Muscle layer of duodenum (tissue), 2 donors: ENCODE results near the gene AATF.

Experiments used
- H3K27ac ChIP-seq: one replicate; pipeline ENCODE4 v1.7.0; 2013; ENCODE audit warnings: mild to moderate bottlenecking, low read length
- H3K27me3 ChIP-seq: one replicate; pipeline ENCODE4 v1.7.0; 2013; ENCODE audit warnings: low read depth, mild to moderate bottlenecking, control low read depth, low read length
- H3K36me3 ChIP-seq, 2 donors: one replicate each; pipeline ENCODE4 v1.7.0; 2013; ENCODE audit warnings: low read length in 2 of 2, control low read depth in 1 of 2, mild to moderate bottlenecking in 1 of 2; ENCODE audit not compliant: insufficient read depth in 2 of 2, control insufficient read depth in 1 of 2
- H3K4me1 ChIP-seq, 2 donors: one replicate each; pipeline ENCODE4 v1.7.0; 2013; ENCODE audit warnings: low read length in 2 of 2, mild to moderate bottlenecking in 2 of 2, control low read depth in 1 of 2, moderate library complexity in 1 of 2; ENCODE audit not compliant: insufficient read depth in 2 of 2, control insufficient read depth in 1 of 2
- H3K4me3 ChIP-seq, 2 donors: one replicate each; pipeline ENCODE4 v1.7.0; 2013; ENCODE audit warnings: low read length in 2 of 2, low read depth in 1 of 2, mild to moderate bottlenecking in 1 of 2
- H3K9me3 ChIP-seq, 2 donors: one replicate each; pipeline ENCODE4 v1.7.0; 2013; ENCODE audit warnings: low read length in 2 of 2, control low read depth in 1 of 2, mild to moderate bottlenecking in 1 of 2; ENCODE audit not compliant: control insufficient read depth in 1 of 2
- donor health status: healthy.

AATF gene

DNA sequence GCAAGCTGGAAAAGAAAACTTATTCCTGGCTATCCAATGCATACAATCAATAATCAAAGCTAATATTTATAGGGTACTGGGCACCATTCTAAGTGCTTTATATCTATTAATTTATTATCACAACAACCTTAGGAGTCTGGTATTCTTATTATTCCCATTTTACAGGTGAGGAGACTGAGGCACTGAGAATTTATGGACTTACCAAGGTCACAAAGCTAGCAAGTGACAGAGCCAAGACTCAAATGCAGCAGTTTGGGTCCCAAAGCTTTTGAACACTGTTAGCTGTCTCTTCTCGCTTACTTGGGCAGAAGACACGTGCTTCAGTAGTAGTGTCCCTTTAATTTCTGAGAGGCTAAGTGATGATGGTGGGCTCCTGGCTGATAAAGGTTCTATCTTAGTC lies 152.6 kb downstream of the AATF start:
- Histone ChIP-seq H3K4me1 (no peaks in the 10 kb centered on the region), H3K27ac (no peak overlapping the region), H3K4me3 (no peak overlapping the region), H3K36me3 (peaks cover 15 to 34% of the 10 kb centered on the region in 2 donors), H3K9me3 (no peaks in the 10 kb centered on the region), H3K27me3 (no peaks in the 10 kb centered on the region)

- no peaks in the 10 kb centered on the region for H3K9me3 ChIP-seq
- H3K36me3 ChIP-seq: peaks cover 5 to 19% of the 10 kb centered on the region in 2 donors
- H3K4me3 ChIP-seq: no peak overlapping the region
- no peak overlapping the region for H3K27ac ChIP-seq
- no peaks in the 10 kb centered on the region for H3K4me1 ChIP-seq
- no peaks in the 10 kb centered on the region for H3K27me3 ChIP-seq
These were observed 154.5 kb downstream of the AATF start for GRCh38 chr17:37103231-37103630.

DNA sequence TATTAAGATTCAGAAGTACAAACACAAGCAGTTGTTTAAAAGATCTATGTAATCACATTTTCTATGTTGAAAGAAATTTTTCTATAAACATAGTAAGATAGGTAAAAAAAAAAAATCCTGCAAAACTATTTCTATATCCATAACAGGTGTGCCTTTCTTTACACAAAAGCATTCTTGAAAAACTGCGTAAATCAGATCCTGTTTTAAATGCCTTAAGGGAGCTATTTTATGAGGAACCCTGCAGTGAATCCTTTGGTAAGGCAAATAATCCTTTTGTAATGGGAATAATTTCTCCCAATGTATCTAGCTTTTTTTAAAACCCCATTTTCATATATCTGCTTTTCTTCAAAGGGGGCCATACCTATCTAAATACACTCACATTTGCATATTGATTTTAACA lies 157.3 kb downstream of the AATF start:
- Histone ChIP-seq H3K9me3 (no peaks in the 10 kb centered on the region), H3K4me3 (no peak overlapping the region), H3K27me3 (no peaks in the 10 kb centered on the region), H3K36me3 (peaks cover 10 to 30% of the 10 kb centered on the region in 2 donors), H3K4me1 (no peaks in the 10 kb centered on the region), H3K27ac (no peak overlapping the region)
